Erythroblast (primary cell): Measurements from ENCODE around the gene UBE2F.

Source experiments
- GATA1 ChIP-seq: IDR thresholded peaks from 2 replicates; pipeline ENCODE4 v1.6.1; 2011; ENCODE audit warnings: low read depth, mild to moderate bottlenecking, control low read depth, low read length, moderate library complexity
- POLR2A ChIP-seq: IDR thresholded peaks from 2 replicates; pipeline ENCODE4 v1.6.1; 2011; ENCODE audit warnings: mild to moderate bottlenecking, low read length

DNA sequence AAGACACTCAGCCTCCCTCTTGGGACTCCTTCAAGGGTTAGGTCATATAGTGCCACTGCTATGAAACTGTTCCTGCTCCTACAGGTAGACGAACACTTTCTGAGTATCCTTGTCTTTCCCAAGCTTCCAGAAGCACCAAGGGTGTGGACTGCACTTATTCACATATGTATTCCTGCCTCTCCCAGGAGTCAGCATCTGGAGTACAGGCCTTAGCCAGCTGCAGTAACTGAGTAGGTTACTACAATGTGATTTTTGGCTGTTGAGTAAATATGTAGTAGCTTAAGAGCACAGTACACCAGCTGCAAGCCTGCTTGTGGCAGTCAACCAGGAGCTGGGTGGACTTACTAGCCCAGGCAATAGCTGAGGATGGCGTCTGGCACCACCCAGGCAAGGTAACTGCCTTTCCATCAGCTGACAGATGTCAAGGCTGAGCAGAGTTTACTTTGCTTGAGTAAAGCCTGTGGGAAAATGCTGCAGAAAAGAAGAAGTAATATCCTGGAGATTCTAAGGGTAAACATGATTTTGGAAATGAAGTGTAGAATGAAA, 80.0 kb downstream of the UBE2F start:
- TF ChIP-seq POLR2A (no peak), GATA1 (no peak)
